KBM-7 (cell line): ENCODE measurements around the gene KCNB1.
"Not testable (repeated sequence)": the region's sequence is repeated elsewhere in the genome, so short reads cannot be mapped to it uniquely, and the experiment has no call there.

ENCODE experiments used
- DNase-seq: peaks from one replicate; pipeline ENCODE4 v3.0.0-alpha.2; 2015
- in situ Hi-C: fragments of 300-500 bp; cut with MboI; formaldehyde crosslinking; loops from 2 replicates; pipeline ENCODE4 v1.14.3; 2020; ENCODE audit warnings: low sequenced_read_pairs, low pct_unique_long_range_greater_than_20kb, mixed read lengths

Gene KCNB1

GRCh38 chr20:49420811-49421295 is 61.6 kb downstream of the KCNB1 start:
- in situ Hi-C loops = no loop called here
- DNase-seq = no peak

GRCh38 chr20:49420292-49420691 is 62.2 kb downstream of the KCNB1 start:
- in situ Hi-C loops = no loop called here
- no peak for DNase-seq

- in situ Hi-C loops = no loop called here
- DNase-seq = no peak
Observed at GRCh38 chr20:49419785-49420184, 62.7 kb downstream of the KCNB1 start.

- in situ Hi-C loops = no loop called here
- no peak for DNase-seq
Observed at GRCh38 chr20:49418809-49419208, 63.7 kb downstream of the KCNB1 start.

- no peak for DNase-seq
- in situ Hi-C loops = no loop called here
Observed at GRCh38 chr20:49417843-49418555, 64.5 kb downstream of the KCNB1 start.

GRCh38 chr20:49415668-49416044 is 66.8 kb downstream of the KCNB1 start:
- no peak for DNase-seq
- in situ Hi-C loops = no loop called here

- no peak for DNase-seq
- in situ Hi-C loops = no loop called here
Observed at GRCh38 chr20:49415005-49415667, 67.3 kb downstream of the KCNB1 start.

- no peak for DNase-seq
- in situ Hi-C loops = no loop called here
Observed at GRCh38 chr20:49413677-49414076, 68.8 kb downstream of the KCNB1 start.

- DNase-seq = no peak
- in situ Hi-C loops = no loop called here
Observed at GRCh38 chr20:49412953-49413352, 69.5 kb downstream of the KCNB1 start.

- in situ Hi-C loops = no loop called here
- no peak for DNase-seq
Observed at GRCh38 chr20:49412254-49412653, 70.2 kb downstream of the KCNB1 start.

GRCh38 chr20:49411221-49411925 is 71.1 kb downstream of the KCNB1 start:
- no peak for DNase-seq
- in situ Hi-C loops = no loop called here

- DNase-seq = not testable (repeated sequence)
Observed at GRCh38 chr20:49409975-49410621, 72.4 kb downstream of the KCNB1 start.

GRCh38 chr20:49409302-49409974 is 73.0 kb downstream of the KCNB1 start:
- in situ Hi-C loops = no loop called here
- DNase-seq = no peak

More at GRCh38 chr20:49409975-49410621, 72.4 kb downstream of the KCNB1 start:
- in situ Hi-C loops = not testable (repeated sequence)

- in situ Hi-C loops = no loop called here
- DNase-seq = no peak
Observed at GRCh38 chr20:49408509-49409104, 73.9 kb downstream of the KCNB1 start.

GRCh38 chr20:49406666-49407065 is 75.8 kb downstream of the KCNB1 start:
- in situ Hi-C loops = no loop called here
- DNase-seq = no peak

- DNase-seq = no peak
- in situ Hi-C loops = no loop called here
Observed at GRCh38 chr20:49405696-49406095, 76.8 kb downstream of the KCNB1 start.

GRCh38 chr20:49405062-49405683 is 77.3 kb downstream of the KCNB1 start:
- no peak for DNase-seq
- in situ Hi-C loops = no loop called here

GRCh38 chr20:49404461-49404860 is 78.0 kb downstream of the KCNB1 start:
- DNase-seq = no peak
- in situ Hi-C loops = no loop called here
